Nephron progenitor cell (in vitro differentiated cells): ENCODE data around the gene B3GNT3.

ENCODE experiments used
- DNase-seq: peaks from one replicate; pipeline ENCODE4 v3.0.0; 2021
- H3K27ac Mint-ChIP-seq: 2 replicates; pipeline ENCODE4 v1.8.0; 2021; ENCODE audit warnings: mild to moderate bottlenecking, moderate library complexity, mixed read lengths
- H3K27me3 Mint-ChIP-seq: 2 replicates; pipeline ENCODE4 v1.8.0; 2021; ENCODE audit warnings: mild to moderate bottlenecking, low read depth, mixed read lengths; ENCODE audit not compliant: poor library complexity
- H3K36me3 Mint-ChIP-seq: 2 replicates; pipeline ENCODE4 v1.8.0; 2021; ENCODE audit warnings: low read depth, mixed read lengths
- H3K4me1 Mint-ChIP-seq: 2 replicates; pipeline ENCODE4 v1.8.0; 2021; ENCODE audit warnings: mixed read lengths
- H3K4me3 Mint-ChIP-seq: 2 replicates; pipeline ENCODE4 v1.8.0; 2021; ENCODE audit warnings: mild to moderate bottlenecking, moderate library complexity, mixed read lengths
- H3K9me3 Mint-ChIP-seq: 2 replicates; pipeline ENCODE4 v1.8.0; 2021; ENCODE audit warnings: mild to moderate bottlenecking, moderate library complexity, mixed read lengths
- TF ChIP-seq, protein P1 (sequence below): fragments of 200-600 bp; sonication (generic); IDR thresholded peaks from 2 replicates; pipeline ENCODE4 v1.5.0; 2021; ENCODE audit warnings: antibody characterized with exemption

B3GNT3 gene

DNA sequence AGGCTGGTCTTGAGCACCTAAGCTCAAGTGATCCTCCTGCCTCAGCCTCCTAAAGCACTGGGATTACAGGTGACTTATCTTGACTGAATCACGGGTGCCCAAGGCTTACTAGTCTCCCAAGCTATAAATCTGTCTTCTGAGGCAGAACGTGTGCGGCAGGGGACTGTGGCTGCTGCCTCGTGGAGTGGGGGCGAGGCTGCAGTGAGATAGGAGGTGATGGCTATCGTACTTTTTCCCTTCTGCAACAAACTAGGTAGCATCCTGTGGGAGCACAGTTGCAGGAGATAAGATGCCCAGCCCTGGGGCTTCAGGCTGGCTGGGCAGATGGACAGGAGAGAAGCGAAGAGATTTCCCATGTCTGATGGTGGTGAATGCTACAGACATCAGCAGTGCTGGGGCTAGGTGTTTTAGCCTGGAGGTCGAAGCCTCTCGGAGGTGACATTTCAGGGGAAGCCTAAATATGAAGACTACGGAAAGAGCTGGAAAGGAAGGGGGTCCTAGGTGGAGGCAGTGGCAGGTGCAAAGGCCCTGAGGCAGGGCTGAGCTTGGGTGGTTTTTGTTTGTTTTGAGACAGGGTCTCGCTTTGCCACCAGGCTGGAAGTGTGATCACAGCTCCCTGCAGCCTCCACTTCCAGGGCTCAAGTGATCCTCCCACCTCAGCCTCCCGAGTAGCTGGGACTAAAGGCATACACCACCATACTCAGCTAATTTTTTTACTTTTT is 7.4 kb downstream of the B3GNT3 start:
- Mint-ChIP-seq H3K9me3 (no peaks in the 10 kb centered on the region), H3K4me1 (no peaks in the 10 kb centered on the region), H3K36me3 (no peaks in the 10 kb centered on the region), H3K27me3 (peaks cover 53% of the 10 kb centered on the region), H3K27ac (no peak overlapping the region), H3K4me3 (no peak overlapping the region)
- no peak for DNase-seq
- TF ChIP-seq, protein P1, sequence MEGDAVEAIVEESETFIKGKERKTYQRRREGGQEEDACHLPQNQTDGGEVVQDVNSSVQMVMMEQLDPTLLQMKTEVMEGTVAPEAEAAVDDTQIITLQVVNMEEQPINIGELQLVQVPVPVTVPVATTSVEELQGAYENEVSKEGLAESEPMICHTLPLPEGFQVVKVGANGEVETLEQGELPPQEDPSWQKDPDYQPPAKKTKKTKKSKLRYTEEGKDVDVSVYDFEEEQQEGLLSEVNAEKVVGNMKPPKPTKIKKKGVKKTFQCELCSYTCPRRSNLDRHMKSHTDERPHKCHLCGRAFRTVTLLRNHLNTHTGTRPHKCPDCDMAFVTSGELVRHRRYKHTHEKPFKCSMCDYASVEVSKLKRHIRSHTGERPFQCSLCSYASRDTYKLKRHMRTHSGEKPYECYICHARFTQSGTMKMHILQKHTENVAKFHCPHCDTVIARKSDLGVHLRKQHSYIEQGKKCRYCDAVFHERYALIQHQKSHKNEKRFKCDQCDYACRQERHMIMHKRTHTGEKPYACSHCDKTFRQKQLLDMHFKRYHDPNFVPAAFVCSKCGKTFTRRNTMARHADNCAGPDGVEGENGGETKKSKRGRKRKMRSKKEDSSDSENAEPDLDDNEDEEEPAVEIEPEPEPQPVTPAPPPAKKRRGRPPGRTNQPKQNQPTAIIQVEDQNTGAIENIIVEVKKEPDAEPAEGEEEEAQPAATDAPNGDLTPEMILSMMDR = no peak

DNA sequence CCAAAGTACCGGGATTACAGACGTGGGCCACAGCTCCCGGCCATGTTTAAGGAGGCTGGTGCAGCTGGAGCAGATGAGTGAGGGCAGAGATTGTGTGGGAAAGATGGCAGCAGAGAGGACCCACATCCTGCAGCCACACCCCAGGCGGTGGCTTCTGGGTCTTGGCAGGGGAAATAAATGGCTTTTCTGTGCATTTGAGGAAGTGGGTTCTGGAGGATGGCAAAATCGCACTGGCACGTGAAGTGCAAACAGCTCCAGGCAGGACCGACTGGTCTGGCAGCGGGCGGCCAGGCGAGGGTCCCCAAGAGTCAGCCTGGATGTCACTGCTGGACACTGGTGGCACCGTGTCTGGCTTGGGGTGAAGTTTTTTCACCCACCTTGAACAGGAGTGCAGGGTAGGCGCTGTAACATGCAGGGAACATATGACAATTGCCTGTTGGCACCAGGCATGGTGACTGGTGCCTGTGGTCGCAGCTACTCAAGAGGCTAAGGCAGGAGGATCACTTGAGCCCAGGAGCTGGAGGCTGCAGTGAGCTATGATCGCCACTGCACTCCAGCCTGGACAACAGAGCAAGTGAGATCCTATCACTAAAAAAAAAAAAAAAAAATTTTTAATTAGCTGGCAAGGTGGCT is 8.4 kb downstream of the B3GNT3 start:
- Mint-ChIP-seq H3K36me3 (no peaks in the 10 kb centered on the region), H3K4me3 (no peak overlapping the region), H3K27ac (no peak overlapping the region), H3K9me3 (no peaks in the 10 kb centered on the region), H3K4me1 (no peaks in the 10 kb centered on the region), H3K27me3 (peaks cover 49% of the 10 kb centered on the region)
- TF ChIP-seq, protein P1 = no peak
- DNase-seq = no peak

DNA sequence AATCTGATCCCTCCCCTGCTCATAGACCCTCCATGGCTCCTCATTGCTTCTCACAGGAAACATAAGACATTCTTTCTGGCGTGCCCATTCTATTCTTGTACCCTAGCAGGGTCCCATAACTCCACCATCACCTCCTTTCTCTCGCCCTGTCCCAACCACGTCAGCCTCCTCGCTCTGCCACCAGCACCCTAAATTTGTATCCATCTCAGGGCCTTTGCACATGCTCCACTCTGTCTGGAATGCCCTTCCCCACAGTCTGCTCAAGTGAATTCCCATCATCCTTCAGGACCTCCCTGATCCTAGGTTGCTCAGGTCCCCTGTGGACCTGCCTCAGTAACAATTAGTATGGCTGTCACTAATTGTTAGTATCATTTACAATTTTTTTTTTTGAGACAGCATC is 10.5 kb downstream of the B3GNT3 start:
- no peak overlapping the region for H3K4me3 Mint-ChIP-seq
- H3K4me1 Mint-ChIP-seq = no peaks in the 10 kb centered on the region
- H3K36me3 Mint-ChIP-seq = no peaks in the 10 kb centered on the region
- no peaks in the 10 kb centered on the region for H3K9me3 Mint-ChIP-seq
- H3K27ac Mint-ChIP-seq = no peak overlapping the region
- H3K27me3 Mint-ChIP-seq = peaks cover 43% of the 10 kb centered on the region
- TF ChIP-seq, protein P1 = no peak
- DNase-seq = no peak

DNA sequence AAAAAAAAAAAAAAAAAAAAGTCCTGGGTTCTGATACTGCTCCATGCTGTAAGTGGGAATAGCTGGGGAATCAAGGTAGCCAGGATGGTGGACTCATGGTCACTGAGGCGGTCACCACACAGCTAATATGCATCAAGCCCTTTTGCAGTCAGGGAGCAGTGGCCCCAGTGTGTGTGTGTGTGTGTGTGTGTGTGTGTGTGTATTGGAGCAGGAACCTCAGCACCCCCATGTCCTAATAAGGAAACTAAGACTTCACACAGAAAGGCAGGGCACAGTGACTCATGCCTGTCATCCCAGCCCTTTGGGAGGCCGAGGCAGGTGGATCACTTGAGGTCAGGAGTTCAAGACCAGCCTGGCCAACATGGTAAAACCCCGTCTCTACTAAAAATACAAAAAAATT is 12.0 kb downstream of the B3GNT3 start:
- no peak for DNase-seq
- Mint-ChIP-seq H3K4me3 (no peak overlapping the region), H3K4me1 (no peaks in the 10 kb centered on the region), H3K36me3 (no peaks in the 10 kb centered on the region), H3K27ac (no peak overlapping the region), H3K9me3 (no peaks in the 10 kb centered on the region), H3K27me3 (peaks cover 40% of the 10 kb centered on the region)
- TF ChIP-seq, protein P1 = no peak

DNA sequence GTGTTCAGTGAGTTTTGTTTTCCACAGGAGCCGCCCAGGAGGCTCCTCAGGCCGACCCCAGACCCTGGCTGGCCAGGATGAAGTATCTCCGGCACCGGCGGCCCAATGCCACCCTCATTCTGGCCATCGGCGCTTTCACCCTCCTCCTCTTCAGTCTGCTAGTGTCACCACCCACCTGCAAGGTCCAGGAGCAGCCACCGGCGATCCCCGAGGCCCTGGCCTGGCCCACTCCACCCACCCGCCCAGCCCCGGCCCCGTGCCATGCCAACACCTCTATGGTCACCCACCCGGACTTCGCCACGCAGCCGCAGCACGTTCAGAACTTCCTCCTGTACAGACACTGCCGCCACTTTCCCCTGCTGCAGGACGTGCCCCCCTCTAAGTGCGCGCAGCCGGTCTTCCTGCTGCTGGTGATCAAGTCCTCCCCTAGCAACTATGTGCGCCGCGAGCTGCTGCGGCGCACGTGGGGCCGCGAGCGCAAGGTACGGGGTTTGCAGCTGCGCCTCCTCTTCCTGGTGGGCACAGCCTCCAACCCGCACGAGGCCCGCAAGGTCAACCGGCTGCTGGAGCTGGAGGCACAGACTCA is 12.9 kb downstream of the B3GNT3 start:
- Mint-ChIP-seq H3K36me3 (no peaks in the 10 kb centered on the region), H3K9me3 (no peaks in the 10 kb centered on the region), H3K27ac (no peak overlapping the region), H3K4me1 (no peaks in the 10 kb centered on the region), H3K27me3 (peaks cover 49% of the 10 kb centered on the region), H3K4me3 (no peak overlapping the region)
- no peak for DNase-seq
- TF ChIP-seq, protein P1 = no peak
